Type B pancreatic cell (in vitro differentiated cells): ENCODE data around the gene GAS2L3. TPM values are rescaled to one million over a fixed set of nuclear protein-coding genes. Genes with fewer than 3 reads are reported as not detected.
"Not testable (repeated sequence)": the region's sequence is repeated elsewhere in the genome, so short reads cannot be mapped to it uniquely, and the experiment has no call there.

Experiments used
- DNase-seq: peaks from one replicate; pipeline ENCODE4 v3.0.0; 2021; ENCODE audit warnings: mixed read lengths; ENCODE audit not compliant: unreplicated experiment; ENCODE audit errors: extremely low spot score
- H3K27ac Mint-ChIP-seq: 2 replicates; pipeline ENCODE4 v1.8.0; 2021; ENCODE audit warnings: mild to moderate bottlenecking, mixed read lengths
- H3K27me3 Mint-ChIP-seq: 2 replicates; pipeline ENCODE4 v1.8.0; 2021; ENCODE audit warnings: mixed read lengths
- H3K36me3 Mint-ChIP-seq: 2 replicates; pipeline ENCODE4 v1.8.0; 2021; ENCODE audit warnings: mixed read lengths
- H3K4me1 Mint-ChIP-seq: one replicate; pipeline ENCODE4 v1.8.0; 2021; ENCODE audit warnings: mixed read lengths; ENCODE audit not compliant: unreplicated experiment
- H3K4me3 Mint-ChIP-seq: 2 replicates; pipeline ENCODE4 v1.8.0; 2021; ENCODE audit warnings: mild to moderate bottlenecking, mixed read lengths
- H3K9me3 Mint-ChIP-seq: 2 replicates; pipeline ENCODE4 v1.8.0; 2021; ENCODE audit warnings: mixed read lengths
- CTCF ChIP-seq: fragments of 200-600 bp; sonication (generic); conservative IDR thresholded peaks from 2 replicates; pipeline ENCODE4 v1.5.0; 2021; ENCODE audit warnings: antibody characterized with exemption, mild to moderate bottlenecking
- total RNA-seq: library from RNA; stranded (reverse); gene quantifications from 2 replicates; pipeline ENCODE4 v1.2.1, GENCODE V29; 2021; ENCODE audit warnings: low replicate concordance

GAS2L3 gene
- total RNA-seq, 1 donor from 2014 or later: 29.4 TPM

GRCh38 chr12:100593490-100593889 is 20.0 kb downstream of the GAS2L3 start:
- Mint-ChIP-seq H3K4me3 (peak overlapping the region; percentile 16), H3K4me1 (peaks cover 5% of the 10 kb centered on the region)
- DNase-seq: no peak

GRCh38 chr12:100601626-100602025 is 28.1 kb downstream of the GAS2L3 start:
- Mint-ChIP-seq H3K27me3 (no peaks in the 10 kb centered on the region), H3K9me3 (no peaks in the 10 kb centered on the region), H3K36me3 (peaks cover 18% of the 10 kb centered on the region), H3K27ac (no peak overlapping the region), H3K4me3 (no peak overlapping the region), H3K4me1 (no peaks in the 10 kb centered on the region)
- no peak for DNase-seq
- TF ChIP-seq CTCF: no peak

More at GRCh38 chr12:100593490-100593889, 20.0 kb downstream of the GAS2L3 start:
- Mint-ChIP-seq H3K9me3 (peaks cover 4% of the 10 kb centered on the region), H3K27me3 (no peaks in the 10 kb centered on the region), H3K27ac (no peak overlapping the region), H3K36me3 (no peaks in the 10 kb centered on the region)
- no peak for TF ChIP-seq CTCF

- DNase-seq, H3K4me1 Mint-ChIP-seq, H3K27me3 Mint-ChIP-seq, H3K27ac Mint-ChIP-seq, H3K9me3 Mint-ChIP-seq, H3K4me3 Mint-ChIP-seq: not testable (repeated sequence)
- peaks cover 27% of the 10 kb centered on the region for H3K36me3 Mint-ChIP-seq
These were observed 29.5 kb downstream of the GAS2L3 start for GRCh38 chr12:100602997-100603396.

- Mint-ChIP-seq H3K27ac (no peak overlapping the region), H3K27me3 (no peaks in the 10 kb centered on the region), H3K9me3 (no peaks in the 10 kb centered on the region), H3K4me1 (no peaks in the 10 kb centered on the region), H3K36me3 (peaks cover 20% of the 10 kb centered on the region), H3K4me3 (no peak overlapping the region)
- no peak for DNase-seq
- TF ChIP-seq CTCF: no peak
These were observed 35.3 kb downstream of the GAS2L3 start for GRCh38 chr12:100608776-100609175.

- Mint-ChIP-seq H3K27me3 (no peaks in the 10 kb centered on the region), H3K4me3 (no peak overlapping the region), H3K27ac (no peak overlapping the region)
These were observed 37.4 kb downstream of the GAS2L3 start for GRCh38 chr12:100610666-100611430.

More at GRCh38 chr12:100610666-100611430, 37.4 kb downstream of the GAS2L3 start:
- DNase-seq: no peak
- TF ChIP-seq CTCF: no peak
- Mint-ChIP-seq H3K9me3 (no peaks in the 10 kb centered on the region), H3K4me1 (no peaks in the 10 kb centered on the region), H3K36me3 (peaks cover 32% of the 10 kb centered on the region)
